GM23248 (cell line): Measurements from ENCODE around the gene INO80E.

ENCODE experiments used
- EZH2 ChIP-seq: fragments of 200-600 bp; sonication (generic); IDR thresholded peaks from 2 replicates; pipeline ENCODE4 v1.6.1; 2018; ENCODE audit warnings: antibody characterized with exemption, mild to moderate bottlenecking; ENCODE audit not compliant: insufficient read depth, poor library complexity, severe bottlenecking
- EZH2phosphoT487 ChIP-seq: fragments of 200-600 bp; sonication (generic); IDR thresholded peaks from 2 replicates; pipeline ENCODE4 v1.6.1; 2018; ENCODE audit warnings: antibody characterized with exemption, moderate library complexity, mild to moderate bottlenecking, low read depth; ENCODE audit not compliant: insufficient read depth

- no peak for TF ChIP-seq EZH2phosphoT487
- no peak for TF ChIP-seq EZH2
Measured at GRCh38 chr16:30054959-30055553, 59.0 kb downstream of the INO80E start.
